Activated T-helper 17 cell treated with anti-CD3 and anti-CD28 coated beads, Interleukin-2, amount 50 U/mL, for 72 hours (primary cell): ENCODE data around the gene ABHD10. TPM values are rescaled to one million over a fixed set of nuclear protein-coding genes. Genes with fewer than 3 reads are reported as not detected.

Source experiments
- ATAC-seq: fragments of 150-1000 bp; cut with Tn5 transposase; replicated peaks from 2 replicates; pipeline ENCODE4 v1.10.0; 2021; ENCODE audit warnings: mild to moderate bottlenecking, moderate library complexity
- H3K27ac Mint-ChIP-seq: one replicate; pipeline ENCODE4 v1.8.0; 2022; ENCODE audit warnings: mixed read lengths
- H3K27me3 Mint-ChIP-seq: one replicate; pipeline ENCODE4 v1.8.0; 2022; ENCODE audit warnings: mixed read lengths
- H3K36me3 Mint-ChIP-seq: one replicate; pipeline ENCODE4 v1.8.0; 2022; ENCODE audit warnings: low read depth, mild to moderate bottlenecking, mixed read lengths
- H3K4me1 Mint-ChIP-seq: one replicate; pipeline ENCODE4 v1.8.0; 2022; ENCODE audit warnings: mixed read lengths
- H3K4me3 Mint-ChIP-seq: one replicate; pipeline ENCODE4 v1.8.0; 2022; ENCODE audit warnings: mild to moderate bottlenecking, mixed read lengths
- H3K9me3 Mint-ChIP-seq: one replicate; pipeline ENCODE4 v1.8.0; 2022; ENCODE audit warnings: mixed read lengths
- total RNA-seq, 2 donors: library from RNA; stranded (reverse); gene quantifications; one replicate each; pipeline ENCODE4 v1.2.3, GENCODE V29; 2022

Gene ABHD10
- total RNA-seq, 2 donors from 2014 or later, result 63.3 to 84.9 TPM

DNA sequence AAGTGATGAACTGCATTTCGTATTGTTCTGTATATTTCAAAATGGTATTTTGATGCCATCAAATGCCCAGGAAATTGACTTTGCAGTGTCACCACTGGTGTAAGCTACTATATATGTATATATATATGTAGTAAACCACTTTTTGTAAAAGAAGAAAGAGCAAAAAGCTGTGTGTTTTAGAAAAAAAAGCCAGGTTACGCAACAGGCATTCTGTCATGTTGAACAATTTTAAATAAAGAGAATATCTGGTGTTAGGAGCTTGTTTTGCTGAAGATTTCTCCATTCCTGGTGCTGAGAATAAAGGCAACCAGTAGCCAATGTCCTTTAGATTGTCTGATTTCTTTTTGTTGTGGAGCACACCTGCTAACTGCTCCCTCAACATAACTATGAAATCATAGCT is 3.7 kb upstream of the ABHD10 start:
- Mint-ChIP-seq H3K27ac (no peak overlapping the region), H3K36me3 (peaks cover 14% of the 10 kb centered on the region), H3K27me3 (no peaks in the 10 kb centered on the region), H3K9me3 (no peaks in the 10 kb centered on the region), H3K4me3 (no peak overlapping the region), H3K4me1 (peaks cover 4% of the 10 kb centered on the region)
- no peak for ATAC-seq

DNA sequence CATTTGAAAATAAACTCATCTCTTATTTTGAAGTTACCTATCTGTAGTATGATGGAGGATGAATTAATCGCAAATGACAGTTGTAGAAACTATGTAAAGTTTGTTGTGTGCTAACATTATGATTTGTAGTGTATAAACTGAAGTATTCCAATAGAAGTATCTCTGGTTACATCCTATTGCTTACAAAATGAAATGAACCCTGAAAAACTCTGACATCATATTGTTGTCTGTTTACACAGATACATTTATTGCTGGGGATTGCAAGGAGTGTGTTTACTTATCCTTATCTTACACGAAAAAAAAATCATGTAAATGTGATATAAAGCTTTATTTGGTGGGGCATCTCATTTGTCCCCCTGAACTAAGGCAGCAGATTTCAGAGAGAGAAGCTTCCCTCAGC is 2.6 kb upstream of the ABHD10 start:
- H3K4me3 Mint-ChIP-seq, result no peak overlapping the region
- no peak overlapping the region for H3K27ac Mint-ChIP-seq
- H3K27me3 Mint-ChIP-seq, result no peaks in the 10 kb centered on the region
- no peaks in the 10 kb centered on the region for H3K9me3 Mint-ChIP-seq
- H3K4me1 Mint-ChIP-seq, result peaks cover 4% of the 10 kb centered on the region
- ATAC-seq, result no peak
- peaks cover 25% of the 10 kb centered on the region for H3K36me3 Mint-ChIP-seq

DNA sequence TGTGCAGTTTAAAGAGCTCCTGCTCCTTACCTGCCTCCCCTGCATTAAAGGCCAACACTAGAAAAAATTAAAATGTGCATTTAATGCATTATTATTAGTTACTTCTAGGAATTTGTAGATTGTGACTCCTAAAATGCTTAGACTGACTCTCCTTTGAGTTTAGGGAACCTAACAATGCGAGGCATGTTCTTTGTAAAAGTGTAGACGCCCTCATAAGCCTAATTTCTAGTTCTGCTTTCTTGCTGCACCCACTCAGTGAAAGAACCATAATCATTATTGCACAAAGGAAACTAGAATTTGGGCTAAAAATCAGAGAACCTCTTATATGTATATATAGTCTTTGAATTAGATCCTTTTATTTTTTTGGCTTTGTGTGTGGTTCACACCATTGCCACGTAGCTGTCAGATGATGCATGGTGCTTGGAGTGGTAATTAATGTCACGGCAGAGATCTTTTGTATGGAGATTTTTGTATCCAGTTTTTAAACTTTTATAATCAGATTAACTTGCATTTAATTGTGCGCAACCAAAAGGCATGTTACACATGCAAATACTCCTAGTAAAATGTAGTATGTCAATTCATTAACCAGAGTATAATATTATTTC is 710 bp downstream of the ABHD10 start:
- Mint-ChIP-seq H3K4me3 (peak overlapping the region; percentile 82), H3K9me3 (no peaks in the 10 kb centered on the region), H3K36me3 (peaks cover 57% of the 10 kb centered on the region), H3K27me3 (no peaks in the 10 kb centered on the region), H3K27ac (peak overlapping the region; percentile 94), H3K4me1 (peaks cover 13% of the 10 kb centered on the region)
- peak; percentile 23 for ATAC-seq

DNA sequence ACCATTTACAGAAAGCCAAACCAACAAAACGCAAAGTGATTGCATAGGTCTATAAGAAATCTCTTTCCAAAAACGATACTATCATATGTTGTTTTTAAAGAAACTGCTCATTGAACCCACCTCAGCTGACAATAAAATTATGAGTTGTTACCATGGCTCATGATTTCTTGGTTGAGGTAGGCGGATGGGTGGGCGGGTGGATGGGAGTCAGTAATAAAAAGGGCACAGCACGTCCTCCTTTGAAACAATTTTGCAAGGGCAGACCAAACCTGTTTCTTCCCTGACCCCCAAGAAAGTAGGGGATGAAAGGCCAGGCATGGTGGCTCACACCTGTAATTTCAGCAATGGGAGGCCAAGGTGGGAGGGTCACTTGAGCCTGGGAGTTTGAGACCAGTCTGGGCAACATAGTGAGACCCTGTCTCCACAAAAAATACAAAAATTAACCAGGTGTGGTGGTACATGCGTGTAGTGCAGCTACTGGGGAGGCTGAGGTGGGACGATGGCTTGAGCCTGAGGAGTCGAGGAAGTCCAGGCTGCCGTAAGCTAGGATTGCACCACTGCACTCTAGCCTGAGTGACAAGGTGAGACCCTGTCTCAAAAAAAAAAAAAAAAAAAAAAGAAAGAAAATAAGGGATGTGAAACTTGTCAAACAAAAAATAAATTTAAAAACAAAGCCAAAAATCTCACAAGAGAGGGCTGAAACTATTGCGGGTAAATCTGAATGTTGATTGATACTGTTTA is 2.1 kb downstream of the ABHD10 start:
- Mint-ChIP-seq H3K4me3 (peak overlapping the region; percentile 82), H3K9me3 (no peaks in the 10 kb centered on the region), H3K27ac (peak overlapping the region; percentile 94), H3K4me1 (peaks cover 25% of the 10 kb centered on the region), H3K27me3 (no peaks in the 10 kb centered on the region), H3K36me3 (peaks cover 70% of the 10 kb centered on the region)
- ATAC-seq, result no peak

DNA sequence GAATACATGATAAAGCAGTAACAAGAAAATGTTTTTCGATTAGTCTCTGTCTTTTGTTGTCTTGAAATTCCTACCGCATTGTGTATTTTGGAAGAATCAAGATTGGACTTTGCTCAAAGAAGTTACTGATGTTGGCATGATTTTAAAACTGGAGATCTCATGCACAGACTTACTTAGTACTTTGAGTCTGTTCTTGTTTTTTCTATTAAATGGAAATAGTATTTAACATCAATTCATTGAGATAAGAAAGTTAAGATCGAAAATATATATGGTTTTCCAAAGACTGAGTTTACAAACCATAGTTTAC is 2.6 kb downstream of the ABHD10 start:
- Mint-ChIP-seq H3K27ac (peak overlapping the region; percentile 94), H3K9me3 (no peaks in the 10 kb centered on the region), H3K4me1 (peaks cover 28% of the 10 kb centered on the region), H3K36me3 (peaks cover 75% of the 10 kb centered on the region), H3K4me3 (peak overlapping the region; percentile 82), H3K27me3 (no peaks in the 10 kb centered on the region)
- no peak for ATAC-seq

DNA sequence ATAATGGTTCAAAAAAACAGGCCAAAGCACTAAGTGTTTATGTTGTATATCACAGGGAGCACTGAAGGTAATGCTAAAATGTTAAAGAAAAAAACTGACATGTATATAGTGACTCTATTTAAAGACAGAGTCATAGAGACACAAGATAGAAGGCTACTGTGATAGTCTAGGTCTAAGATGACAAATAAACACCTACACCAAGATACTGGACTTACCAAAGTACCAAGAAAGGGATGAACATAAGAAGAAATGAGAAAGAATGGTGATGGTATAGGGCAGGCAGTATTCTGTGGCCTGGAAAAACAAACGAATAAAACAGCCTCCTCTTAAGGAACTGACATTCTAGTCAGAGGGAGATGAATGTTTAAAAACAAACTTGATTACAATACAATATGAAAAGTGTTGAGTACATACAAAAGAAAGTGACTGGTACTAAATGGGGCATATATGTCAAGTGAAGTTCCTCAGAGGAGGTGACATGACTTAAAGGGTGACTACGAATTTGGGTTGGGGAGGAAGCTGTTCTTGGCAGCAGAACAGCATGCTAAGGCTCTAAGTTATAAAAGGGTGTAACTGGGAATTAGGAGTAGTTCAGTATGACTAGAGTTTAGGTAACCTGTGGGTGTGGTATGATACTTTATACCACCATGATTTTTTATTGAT is 5.9 kb downstream of the ABHD10 start:
- peak overlapping the region; percentile 82 for H3K4me3 Mint-ChIP-seq
- no peaks in the 10 kb centered on the region for H3K27me3 Mint-ChIP-seq
- no peaks in the 10 kb centered on the region for H3K9me3 Mint-ChIP-seq
- peak overlapping the region; percentile 29 for H3K27ac Mint-ChIP-seq
- H3K4me1 Mint-ChIP-seq, result peaks cover 24% of the 10 kb centered on the region
- peak; percentile 76 for ATAC-seq
- peaks cover 95% of the 10 kb centered on the region for H3K36me3 Mint-ChIP-seq

DNA sequence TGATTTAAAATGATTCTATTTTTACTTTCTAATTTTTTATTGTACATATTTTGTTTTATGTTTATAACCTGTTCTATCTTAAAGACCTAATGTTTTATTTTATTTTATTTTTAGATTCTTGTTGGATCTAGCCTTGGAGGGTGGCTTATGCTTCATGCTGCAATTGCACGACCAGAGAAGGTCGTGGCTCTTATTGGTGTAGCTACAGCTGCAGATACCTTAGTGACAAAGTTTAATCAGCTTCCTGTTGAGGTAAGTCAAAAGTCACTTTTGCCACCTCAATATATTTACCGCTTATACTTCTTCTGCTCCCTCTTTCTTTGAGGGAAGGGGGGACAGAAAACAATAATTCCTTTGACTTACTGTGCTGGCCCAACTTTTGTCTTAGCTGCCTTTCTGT is 8.0 kb downstream of the ABHD10 start:
- no peaks in the 10 kb centered on the region for H3K9me3 Mint-ChIP-seq
- peaks cover 88% of the 10 kb centered on the region for H3K36me3 Mint-ChIP-seq
- ATAC-seq, result no peak
- peak overlapping the region; percentile 0 for H3K4me3 Mint-ChIP-seq
- H3K27ac Mint-ChIP-seq, result peak overlapping the region; percentile 51
- H3K27me3 Mint-ChIP-seq, result no peaks in the 10 kb centered on the region
- peaks cover 24% of the 10 kb centered on the region for H3K4me1 Mint-ChIP-seq

DNA sequence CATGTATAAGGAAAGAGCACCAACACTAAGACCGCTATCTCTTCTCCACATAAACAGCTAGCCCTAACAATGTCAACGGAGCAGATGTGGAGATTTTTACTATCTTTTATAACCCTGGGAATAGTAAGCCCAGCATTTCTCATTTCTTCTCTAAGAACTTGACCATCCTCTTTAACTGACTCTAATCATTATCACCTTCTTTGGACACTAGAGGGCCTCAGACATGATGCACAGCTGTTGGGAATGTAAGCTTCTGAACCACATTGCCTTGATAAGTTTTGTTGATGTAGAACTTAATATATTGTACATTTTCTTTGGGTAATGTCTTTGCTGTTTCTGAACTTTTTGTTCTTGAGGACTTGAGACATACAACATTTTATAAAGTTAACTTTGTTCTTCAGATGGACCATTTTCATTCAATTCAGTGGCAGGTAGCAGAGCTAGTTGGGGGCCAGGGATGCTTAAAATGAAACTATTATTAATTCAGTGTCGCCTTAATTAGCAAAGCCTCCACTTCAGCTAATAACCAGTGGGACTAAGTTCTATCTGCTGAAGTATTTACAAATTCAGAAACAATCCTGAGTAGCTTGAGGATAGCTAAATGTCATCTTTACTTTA is 10.3 kb downstream of the ABHD10 start:
- peak; percentile 34 for ATAC-seq
- H3K36me3 Mint-ChIP-seq, result peaks cover 81% of the 10 kb centered on the region

DNA sequence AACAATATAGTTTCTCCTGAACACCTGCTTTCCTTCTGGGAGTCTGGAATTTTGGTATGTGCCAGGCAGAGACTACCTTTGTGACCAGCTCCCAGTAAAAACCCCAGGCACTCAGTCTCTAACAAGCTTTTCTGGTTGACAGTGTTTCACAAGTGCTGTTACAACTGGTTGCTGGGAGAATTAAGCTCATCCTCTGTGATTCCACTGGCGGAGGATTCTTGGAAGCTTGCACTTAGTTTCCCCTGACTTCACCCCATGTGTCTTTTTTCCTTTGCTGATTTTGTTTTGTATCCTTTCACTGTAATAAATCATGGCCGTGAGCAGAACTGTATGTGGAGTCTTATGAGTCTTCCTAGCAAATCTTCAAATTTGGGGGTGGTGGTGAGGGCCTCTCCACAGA is 14.2 kb downstream of the ABHD10 start:
- no peak overlapping the region for H3K27ac Mint-ChIP-seq
- no peak overlapping the region for H3K4me3 Mint-ChIP-seq
- peaks cover 44% of the 10 kb centered on the region for H3K36me3 Mint-ChIP-seq
- ATAC-seq, result no peak
- H3K4me1 Mint-ChIP-seq, result no peaks in the 10 kb centered on the region
- peaks cover 5% of the 10 kb centered on the region for H3K9me3 Mint-ChIP-seq
- no peaks in the 10 kb centered on the region for H3K27me3 Mint-ChIP-seq

More for the DNA sequence above, 10.3 kb downstream of the ABHD10 start:
- Mint-ChIP-seq H3K4me3 (peak overlapping the region; percentile 13), H3K27me3 (no peaks in the 10 kb centered on the region), H3K4me1 (peaks cover 17% of the 10 kb centered on the region), H3K9me3 (no peaks in the 10 kb centered on the region), H3K27ac (no peak overlapping the region)

DNA sequence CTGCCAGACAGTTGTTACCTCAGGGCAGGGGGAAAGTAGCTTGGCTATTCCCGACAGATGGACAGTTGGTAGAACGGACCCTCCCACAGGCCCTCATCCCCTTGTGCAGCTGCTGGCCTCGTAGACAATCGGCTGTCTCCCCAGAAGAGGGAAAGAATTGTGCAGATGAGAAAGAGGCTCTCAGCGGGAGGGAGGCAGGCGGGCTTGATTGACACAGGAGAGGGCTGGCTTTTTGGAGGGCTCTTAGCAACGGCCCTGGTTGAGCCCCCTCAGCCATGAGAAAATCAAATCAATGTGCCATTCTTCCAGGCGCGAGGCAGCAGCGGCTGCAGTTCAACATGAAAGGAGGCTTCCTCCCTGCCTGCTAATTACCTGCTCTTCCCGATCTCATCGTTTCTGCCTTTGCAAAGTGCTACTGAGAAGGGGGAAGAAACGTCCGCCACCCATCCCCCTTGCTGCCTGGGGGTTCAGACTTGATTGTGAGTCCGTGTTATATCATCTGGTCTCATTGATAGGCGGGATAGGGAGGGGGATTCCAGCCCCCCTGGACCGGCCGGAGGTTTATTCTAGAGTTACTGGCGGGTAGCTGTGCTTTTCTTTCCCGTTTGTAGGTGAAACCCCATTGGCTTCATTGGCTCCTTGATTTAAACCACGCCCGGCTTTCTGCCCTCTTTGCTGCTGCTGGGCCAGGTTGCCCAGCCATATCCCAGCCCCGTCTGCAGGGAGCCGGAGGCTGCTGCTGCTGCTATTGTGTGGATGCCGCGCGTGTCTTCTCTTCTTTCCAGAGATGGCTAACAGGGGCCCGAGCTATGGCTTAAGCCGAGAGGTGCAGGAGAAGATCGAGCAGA is 20.0 kb downstream of the ABHD10 start, which contains the start of gene TAGLN3:
Gene TAGLN3 (plus strand): TSS at position 287 of the 848 bp plus-strand sequence. CDS start 501 bp downstream, at position 788.
- no peaks in the 10 kb centered on the region for H3K36me3 Mint-ChIP-seq
- ATAC-seq, result no peak
- peak within 1 kb of the TSS; percentile 53 for H3K27ac Mint-ChIP-seq
- H3K4me3 Mint-ChIP-seq, result peak within 1 kb of the TSS; percentile 81
- peaks cover 5% of the 10 kb centered on the region for H3K9me3 Mint-ChIP-seq
- H3K27me3 Mint-ChIP-seq, result no peaks in the 10 kb centered on the region
- peaks cover 31% of the 10 kb centered on the region for H3K4me1 Mint-ChIP-seq

DNA sequence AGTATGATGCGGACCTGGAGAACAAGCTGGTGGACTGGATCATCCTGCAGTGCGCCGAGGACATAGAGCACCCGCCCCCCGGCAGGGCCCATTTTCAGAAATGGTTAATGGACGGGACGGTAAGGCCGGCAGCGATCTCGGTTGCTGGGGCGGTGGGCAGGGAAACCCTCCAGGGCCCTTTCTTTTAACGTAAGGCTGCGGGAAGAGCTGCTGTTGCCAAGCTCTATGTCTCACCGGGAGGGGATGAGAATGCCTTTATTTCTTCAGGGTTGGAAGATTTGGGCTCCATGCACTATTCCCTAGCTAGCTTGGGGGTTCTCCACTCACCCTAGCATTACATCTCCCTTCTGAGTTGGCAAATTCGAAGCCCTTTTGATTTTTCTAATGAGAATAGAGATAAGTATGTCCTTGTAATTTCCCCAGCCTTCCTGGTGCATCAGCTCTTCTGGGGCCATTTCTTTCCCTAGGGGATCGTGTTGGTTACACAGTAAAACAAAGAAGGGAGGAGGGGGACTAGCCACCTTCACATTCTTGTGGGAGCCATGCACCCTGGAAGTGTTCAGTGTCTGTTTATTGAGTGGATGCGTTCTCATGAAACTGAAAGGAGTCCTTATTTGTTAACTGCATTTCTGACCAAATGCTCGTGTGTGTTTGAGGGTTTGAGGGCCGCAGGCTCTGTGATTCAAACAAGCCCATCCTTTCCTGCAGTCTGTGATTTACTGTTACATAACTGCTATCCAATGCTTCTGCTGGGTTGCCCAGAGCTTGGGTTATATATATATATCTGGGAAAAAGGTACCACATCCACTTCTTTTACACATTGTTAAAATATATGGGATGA is 20.9 kb downstream of the ABHD10 start:
- peak overlapping the region; percentile 53 for H3K27ac Mint-ChIP-seq
- no peaks in the 10 kb centered on the region for H3K36me3 Mint-ChIP-seq
- H3K4me1 Mint-ChIP-seq, result peaks cover 39% of the 10 kb centered on the region
- ATAC-seq, result no peak
- peaks cover 5% of the 10 kb centered on the region for H3K9me3 Mint-ChIP-seq
- no peaks in the 10 kb centered on the region for H3K27me3 Mint-ChIP-seq
- peak overlapping the region; percentile 81 for H3K4me3 Mint-ChIP-seq

DNA sequence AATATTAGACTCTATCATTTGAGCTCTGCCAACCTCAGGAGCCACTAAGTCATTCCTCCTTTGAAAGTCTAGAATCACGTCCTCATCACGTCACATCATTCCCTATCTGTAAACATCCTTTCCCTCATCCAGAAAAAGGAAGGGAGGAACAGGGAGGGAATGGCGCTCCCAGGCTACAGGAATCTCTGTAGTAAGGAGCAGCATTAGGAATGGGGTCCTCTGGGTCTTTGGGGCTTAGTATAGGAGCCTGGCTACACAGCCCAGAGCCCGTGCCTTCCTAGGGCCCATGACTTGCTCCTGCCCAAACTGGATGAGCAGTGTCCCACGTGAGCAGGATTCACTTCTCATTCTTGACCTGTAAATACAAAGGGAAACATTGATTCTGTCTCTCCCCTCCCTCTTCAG is 21.5 kb downstream of the ABHD10 start:
- H3K27me3 Mint-ChIP-seq, result no peaks in the 10 kb centered on the region
- ATAC-seq, result no peak
- peak overlapping the region; percentile 81 for H3K4me3 Mint-ChIP-seq
- H3K9me3 Mint-ChIP-seq, result peaks cover under 1% of the 10 kb centered on the region
- H3K36me3 Mint-ChIP-seq, result no peaks in the 10 kb centered on the region
- H3K27ac Mint-ChIP-seq, result no peak overlapping the region
- H3K4me1 Mint-ChIP-seq, result peaks cover 46% of the 10 kb centered on the region

DNA sequence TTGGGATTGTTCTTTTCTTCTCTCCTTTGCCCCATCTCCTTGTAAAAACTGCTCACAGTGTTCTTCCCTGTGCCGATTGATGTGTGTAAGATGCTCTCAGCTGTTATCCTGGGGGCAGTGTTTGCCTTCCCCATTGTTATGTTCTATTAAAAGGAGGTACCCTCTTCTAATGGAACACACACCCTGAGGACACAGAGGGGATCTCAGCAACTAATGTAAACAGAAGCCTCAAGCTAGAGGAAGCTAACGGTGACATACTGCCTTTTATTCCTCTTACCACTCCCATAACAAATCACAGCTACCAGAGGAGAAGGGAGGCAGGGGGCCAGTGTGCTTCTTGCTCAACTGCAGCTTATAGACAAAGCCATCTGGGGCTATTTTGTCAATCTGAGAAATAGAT is 22.1 kb downstream of the ABHD10 start:
- Mint-ChIP-seq H3K9me3 (no peaks in the 10 kb centered on the region), H3K36me3 (no peaks in the 10 kb centered on the region), H3K27me3 (no peaks in the 10 kb centered on the region), H3K4me3 (peak overlapping the region; percentile 79), H3K27ac (no peak overlapping the region), H3K4me1 (peaks cover 48% of the 10 kb centered on the region)
- ATAC-seq, result no peak
